HG03442 (cell line): ENCODE results near the gene ANXA11.

Experiments
- ATAC-seq: cut with Tn5 transposase; IDR thresholded peaks from one replicate; pipeline ENCODE4 v1.9.1; 2021; ENCODE audit warnings: mild to moderate bottlenecking, moderate library complexity; ENCODE audit not compliant: unreplicated experiment

The ANXA11 gene

DNA sequence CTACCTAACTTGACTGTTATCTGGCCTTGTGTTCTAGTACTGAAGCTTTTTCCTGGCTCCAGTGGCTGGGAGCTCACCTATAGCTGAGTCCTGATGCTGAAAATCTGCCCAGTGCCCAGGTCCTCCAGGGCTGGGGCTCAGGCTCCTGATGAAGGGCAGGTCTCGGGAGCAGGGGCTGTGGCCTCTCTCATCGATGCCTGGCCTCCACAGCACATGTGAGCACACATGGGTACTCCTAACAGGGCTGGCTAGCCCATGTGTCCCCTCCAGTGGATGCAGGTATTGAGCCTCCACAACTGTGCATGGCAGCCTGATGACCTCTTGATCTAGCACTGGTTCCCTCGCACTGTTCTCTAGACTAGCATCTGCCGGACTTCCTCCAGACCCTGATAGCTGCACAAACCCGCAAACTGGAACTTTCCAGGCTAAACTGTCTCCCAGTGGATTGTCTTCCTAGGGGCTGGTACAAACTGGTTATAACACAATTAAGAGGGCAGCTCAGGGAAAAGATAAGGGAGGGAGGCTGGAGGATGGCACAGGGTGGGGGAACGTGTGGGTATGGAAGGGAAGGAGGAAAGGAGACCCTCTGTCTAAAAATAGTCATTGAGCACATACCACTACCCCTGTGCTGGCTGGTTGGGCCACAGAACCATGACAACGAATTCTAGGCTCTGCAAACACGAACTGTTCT lies 37.7 kb downstream of the ANXA11 start:
- no peak for ATAC-seq

DNA sequence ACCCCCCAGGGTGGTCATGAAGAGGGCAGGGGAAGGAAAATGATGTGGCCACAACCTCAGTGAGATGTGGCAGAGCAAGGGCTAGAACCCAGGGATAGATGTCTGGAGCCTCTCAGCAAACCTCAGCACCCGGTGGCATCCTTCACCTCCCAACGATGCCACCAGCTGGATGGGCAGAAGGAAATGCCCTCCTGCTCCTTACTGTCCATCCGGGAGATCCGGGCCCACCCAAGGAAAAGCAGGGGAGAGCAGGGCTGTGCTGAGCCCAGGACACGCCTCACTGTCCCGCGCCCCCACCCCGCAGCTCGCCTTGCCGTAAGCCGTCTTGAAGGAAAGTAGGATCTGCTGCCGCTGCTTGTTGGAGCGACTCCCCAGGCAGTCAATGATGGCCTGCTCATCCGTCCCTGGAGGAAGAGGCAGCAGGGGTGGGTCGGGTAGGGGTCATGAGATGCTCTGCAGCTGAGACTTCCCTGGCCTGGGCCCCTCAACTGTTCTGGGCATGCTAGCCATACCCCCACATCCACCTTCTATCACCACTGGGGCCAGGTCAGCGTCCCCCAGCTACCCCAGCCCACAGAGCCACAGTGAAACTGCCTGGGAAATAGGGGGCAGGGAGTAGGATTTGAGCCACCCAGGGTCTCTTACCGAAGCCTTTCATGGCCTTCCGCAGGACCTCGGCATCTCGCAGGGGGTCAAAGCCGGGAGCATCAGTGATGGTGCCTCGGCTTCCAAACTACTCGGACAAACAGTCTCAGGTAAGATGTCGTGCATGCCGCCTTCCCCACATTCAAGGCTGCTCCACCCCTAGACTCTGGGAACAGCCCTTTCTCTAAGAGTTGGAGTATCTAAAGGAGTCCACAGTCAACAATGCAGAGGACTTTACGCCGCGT lies 38.5 kb downstream of the ANXA11 start:
- ATAC-seq: no peak

DNA sequence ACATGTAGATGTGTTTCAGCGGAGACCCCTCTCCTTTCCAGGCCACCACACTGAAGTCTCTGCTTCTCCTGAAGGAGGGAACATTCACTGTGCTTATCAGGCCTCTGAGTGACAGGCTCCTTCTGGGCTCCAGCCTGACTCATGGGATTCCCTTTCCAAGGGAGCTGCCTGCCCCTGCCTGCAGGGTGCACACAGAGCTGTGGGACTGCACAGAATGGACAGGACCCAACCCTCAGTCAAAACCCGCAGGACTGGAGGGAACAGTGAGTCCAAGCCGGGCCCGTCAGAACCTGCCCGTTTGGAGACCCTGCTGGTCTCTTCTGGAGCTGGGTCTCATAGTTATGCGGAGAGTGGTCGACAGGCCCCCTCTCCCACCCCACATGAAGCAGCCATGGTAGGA lies 40.2 kb downstream of the ANXA11 start:
- no peak for ATAC-seq

DNA sequence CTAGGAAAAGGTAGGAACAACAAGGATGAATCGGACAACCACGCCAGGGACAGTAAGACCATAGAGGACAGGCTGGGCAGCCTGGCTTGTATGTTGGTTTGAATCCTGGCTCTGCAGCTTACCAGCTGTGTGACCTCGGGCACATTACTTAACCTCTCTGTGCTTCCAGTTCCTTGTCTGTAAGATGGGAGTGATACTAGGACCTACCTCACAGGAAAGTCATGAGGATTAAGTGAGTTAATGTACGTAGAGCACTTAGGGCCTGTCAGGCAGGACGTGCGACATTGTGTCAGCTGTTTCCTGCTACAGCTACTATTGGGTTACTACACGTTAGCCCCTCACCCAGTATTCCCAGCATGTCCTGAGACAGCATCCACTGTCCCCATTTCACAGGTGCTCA lies 40.7 kb downstream of the ANXA11 start:
- ATAC-seq: no peak

DNA sequence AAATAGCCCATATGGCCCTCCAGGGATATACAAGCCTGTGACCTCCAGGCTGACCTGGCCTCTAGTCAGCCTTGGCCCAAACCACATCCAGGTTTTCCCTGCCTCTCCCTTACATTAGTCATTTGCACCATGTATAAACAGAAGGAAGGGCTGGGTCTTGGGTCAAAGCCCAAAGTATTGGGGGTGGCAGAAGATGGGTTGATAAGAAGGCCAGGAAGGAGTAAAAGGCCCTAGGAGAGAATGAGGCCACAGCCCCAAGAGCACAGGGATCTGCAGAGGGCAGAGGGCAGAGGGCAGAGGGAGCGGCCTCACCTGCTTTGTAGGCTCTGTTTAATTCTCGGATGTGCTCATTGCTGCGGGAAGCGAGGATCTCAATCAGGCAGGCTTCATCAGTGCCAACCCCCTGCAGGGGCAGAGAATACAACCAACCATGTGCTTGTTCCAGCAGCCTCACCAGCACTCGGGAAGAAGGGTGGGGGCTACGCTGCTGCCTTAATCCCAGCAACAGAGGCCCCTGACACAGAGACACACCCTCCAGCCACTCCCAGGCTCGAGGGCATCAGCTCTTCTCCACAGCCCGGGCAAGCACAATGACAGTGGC lies 41.5 kb downstream of the ANXA11 start:
- ATAC-seq: no peak

DNA sequence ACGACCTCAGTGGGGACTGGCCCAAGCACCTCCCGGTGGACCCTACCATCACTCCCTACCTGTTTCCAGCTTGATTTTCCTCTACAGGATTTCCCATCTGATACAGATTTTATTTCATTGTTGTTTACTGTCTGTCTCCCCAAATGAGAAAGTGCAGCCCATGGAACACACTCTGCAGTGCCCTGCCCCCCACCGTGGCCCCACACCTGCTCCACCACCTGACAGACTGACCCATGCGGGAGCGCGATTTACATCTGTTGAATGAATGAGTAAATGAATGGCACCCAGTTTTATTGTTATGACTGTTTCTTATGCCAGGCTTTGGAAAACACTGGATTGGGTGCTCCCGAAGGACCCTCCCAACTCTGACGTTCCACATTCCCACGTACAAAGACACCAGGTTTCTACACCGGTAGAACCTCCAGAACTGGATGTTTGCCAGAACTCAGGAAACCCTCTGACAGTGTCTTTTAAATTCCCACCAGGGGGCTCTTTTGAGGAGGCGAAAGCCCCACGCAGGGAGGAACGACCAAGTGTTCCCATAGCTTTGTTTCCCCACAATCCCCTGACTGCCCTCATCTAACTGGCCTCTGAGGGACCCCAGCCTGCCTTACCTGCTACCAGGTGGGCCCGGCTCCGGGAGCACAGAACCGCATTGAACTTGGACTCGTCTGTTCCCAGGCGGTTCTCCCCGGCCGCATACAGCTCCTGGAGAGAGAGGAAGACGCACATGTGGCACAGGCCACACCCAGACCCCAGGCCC lies 43.8 kb downstream of the ANXA11 start:
- ATAC-seq: no peak

DNA sequence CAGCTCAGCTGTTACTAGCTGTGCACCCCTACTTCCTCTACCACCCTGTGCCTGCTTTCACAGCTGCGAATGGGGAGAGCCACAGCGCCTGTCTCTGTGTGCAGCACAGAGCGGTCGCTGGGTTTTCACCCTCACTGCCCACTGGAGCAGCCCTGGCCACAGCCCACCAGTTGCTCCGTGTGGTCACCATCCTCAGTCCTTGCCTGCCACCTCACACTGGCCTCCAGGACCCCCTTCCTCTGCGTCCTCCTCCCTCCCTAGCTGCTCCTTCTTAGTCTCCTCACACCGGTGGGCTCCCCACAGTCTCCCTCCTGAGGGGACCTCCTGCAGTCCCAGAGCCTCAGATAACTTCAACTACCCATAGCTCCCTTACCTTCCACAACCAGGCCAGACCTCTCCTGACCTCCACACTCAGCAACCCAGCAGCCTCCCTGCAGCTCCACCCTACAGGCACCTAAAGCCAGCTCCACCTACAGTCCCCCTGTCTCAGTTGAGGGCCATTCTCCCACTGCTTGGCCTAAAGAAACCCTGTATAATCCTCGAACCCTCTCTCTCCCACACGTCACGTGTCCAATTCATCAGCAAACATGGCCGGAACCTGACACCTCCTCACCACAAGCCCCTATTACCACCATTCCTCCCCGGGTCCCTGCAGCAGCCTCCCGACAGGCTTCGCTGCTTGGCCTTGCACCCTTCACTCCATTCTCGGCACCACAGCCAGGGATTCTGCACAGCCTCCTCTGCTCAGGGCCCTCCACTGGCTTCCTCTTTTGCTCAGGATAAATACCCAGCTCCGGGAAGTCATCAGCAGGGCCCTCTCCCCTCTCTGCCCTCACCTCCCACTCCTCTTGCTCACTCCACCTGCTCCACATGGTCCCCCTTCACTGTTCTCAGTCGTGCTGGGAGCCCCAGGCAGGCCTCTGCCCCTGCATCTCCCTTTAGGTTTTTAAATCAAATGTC lies 44.7 kb downstream of the ANXA11 start:
- ATAC-seq: no peak

DNA sequence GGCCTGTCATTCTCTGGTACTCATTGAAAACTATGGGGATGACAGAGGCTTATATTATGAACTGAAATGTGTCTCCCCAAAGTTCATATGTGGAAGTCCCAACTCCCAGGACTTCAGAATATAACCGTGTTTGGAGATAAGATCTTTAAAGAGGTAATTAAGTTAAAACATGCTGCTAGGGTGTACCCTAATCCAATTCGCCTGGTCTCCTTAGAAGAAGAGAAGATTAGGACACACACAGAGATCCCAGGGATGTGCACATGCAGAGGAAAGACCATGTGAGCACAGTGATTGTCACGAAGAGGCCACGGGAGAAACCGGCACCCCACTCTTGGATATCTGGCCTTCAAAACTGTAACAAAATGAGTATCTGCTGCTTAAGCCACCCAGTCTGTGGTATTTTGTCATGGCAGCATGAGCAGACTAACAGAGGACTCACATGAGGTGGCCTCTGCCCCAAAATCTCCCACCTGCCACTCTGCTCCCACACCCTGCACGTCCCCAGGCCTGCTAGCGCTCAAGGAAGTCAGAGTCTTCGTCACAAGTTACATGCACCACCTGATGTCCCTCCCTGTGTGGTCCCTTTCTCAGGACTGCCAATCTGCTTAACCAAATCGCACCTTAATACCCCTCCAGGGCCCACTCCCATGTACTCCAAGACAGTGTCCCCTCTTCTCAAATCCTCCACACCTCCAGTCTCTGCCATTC lies 46.0 kb downstream of the ANXA11 start:
- no peak for ATAC-seq

DNA sequence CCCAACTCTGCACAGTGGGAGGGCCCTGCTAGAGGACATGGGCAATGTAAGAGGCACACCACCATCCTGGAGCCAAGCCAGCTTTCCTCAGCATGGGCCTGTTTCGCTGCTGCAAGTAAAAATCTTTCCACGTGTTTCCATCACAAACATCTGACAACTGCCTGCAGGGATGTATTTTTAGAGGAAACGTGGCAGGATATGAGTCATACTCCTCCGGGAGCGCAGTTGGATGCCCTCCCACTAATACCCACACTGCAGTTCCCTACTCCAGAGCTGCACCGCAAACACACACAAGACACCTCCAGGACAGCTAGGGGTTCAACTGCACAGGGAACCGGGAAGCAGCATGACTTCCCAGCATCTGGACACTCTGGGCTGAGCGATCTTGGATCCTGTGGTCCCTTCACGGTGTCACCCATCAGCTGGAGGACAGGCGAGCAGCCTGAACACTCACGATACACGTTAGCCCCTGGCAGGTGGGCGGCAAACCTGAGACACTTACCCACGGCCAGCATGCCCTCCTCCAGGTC lies 46.7 kb downstream of the ANXA11 start:
- ATAC-seq: no peak

DNA sequence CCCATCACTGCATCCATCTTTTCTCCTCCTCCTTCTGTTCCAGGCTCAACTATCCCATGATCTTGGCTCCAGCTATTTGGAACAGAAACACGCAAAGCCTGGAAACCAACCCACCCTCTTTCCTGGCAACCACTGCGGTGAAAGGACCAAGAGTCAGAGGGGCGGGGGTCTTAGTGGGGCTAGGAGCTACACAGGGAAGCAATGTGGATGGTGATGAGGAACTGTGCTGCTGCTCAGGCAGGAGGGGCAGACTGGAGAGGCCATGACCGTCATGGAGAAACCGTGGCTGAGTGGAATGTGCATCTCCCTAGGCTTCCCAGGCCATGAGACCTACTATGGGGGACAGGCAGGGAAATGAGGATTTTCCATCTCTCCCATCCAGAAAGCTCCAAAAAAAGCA lies 47.2 kb downstream of the ANXA11 start:
- ATAC-seq: no peak

DNA sequence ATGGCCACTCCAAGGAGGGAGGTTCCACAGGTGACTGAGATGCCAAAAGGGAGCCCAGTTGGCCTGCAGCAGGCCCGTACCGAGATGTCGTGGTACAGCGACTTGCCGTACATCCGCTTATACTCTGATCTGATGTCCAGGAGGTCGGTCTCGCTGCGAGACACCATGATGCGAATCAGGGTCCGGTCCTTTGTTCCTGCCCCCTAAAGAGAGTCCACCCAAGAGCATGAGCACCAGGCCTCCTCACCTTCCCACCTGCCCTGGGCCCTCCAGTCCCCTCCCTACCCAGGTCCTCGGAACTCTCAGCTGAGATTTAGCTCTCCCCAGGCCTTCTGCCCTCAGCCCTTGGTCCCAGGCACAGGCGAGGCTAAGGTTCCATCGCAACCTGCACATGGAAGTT lies 47.8 kb downstream of the ANXA11 start:
- no peak for ATAC-seq

DNA sequence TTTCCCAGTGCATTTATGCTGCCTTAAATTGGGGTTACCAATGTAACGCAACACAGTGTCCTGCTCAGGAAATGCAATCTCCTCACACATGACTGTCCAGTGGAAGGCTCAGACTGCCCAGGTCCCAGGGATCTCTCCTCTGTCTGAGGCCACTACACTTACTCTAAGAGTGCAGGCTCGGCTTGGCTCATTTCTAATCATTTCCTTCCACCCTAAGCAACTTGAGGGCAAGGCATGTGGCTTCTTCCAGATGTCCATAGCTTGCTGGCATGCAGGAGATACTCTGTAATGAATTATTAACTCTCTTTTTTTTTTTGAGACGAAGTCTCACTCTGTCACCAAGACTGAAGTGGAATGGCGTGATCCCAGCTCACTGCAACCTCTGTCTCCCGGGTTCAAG lies 49.1 kb downstream of the ANXA11 start:
- no peak for ATAC-seq

DNA sequence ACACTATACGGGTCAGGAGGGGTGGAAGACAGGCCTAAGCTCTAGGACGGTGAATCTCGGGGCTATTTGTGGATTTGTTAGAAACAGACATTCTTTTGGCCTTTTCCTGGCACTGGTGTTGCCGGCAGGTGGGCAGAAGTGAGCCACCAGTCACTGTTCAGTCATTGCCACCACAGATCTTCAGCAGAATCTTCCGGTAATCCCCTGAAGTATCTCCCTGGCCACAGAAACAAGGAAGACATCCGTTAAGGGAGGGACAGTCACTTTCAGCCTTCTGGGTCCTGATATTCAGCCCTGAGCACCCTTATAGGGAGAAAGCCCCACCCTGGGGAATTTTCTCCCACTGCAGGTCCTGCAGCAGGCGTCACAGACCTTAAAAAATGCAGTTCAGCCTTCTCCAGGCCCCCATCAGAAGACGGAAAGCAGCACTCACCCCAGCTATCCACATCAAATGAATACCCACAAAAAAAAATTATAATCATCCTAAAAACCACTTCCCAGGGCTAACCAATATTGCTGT lies 49.6 kb downstream of the ANXA11 start:
- no peak for ATAC-seq

DNA sequence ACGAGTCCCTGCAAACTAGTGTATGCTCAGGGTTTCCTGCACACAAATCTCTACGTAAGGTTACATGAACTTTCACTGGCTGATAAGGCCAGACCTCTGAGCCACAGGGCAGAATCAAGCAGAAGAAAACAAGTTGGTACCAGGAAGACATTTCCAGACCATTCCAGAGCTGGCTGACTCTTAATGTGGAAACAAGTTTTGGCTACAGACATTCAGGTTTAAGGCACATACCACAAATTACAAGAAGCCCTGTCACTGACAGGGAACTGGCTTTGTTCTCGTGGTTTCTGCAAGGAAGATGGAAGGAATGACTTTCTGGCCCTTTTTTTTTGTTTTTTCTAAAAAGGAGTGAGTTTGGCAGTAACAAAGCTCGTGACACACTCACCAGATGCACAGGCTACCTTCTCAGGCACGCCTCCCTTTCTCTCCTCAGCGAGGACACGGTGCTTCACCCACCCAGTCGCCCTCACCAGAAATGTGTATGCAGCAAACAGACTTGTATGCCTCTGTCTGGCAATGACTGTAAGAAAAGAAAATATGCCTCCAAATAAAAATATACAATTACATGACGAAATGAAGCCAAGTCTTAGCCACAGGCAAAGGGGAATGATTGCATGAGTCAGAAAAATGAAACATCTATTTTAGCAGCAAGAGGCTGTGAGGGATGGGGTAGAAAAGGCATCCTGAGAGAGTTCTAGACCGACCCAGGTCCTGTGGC lies 50.2 kb downstream of the ANXA11 start:
- ATAC-seq: no peak

DNA sequence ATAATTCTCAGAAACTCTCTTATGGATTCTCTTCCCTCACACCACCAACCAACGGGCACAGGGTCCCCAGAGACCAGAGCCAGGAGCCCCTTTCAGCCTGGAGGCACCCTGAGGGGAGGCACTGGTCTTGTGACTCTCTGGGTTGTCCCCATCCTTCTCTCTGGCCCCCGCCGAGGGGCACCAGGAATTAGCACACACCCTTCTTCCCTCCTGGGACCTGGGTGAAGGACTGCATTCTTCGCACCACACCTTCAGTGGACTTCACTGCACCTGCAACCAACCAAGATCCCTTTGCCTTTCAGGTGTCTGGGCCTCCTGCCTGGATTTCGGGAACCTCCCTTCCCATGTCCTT lies 50.7 kb downstream of the ANXA11 start:
- no peak for ATAC-seq

DNA sequence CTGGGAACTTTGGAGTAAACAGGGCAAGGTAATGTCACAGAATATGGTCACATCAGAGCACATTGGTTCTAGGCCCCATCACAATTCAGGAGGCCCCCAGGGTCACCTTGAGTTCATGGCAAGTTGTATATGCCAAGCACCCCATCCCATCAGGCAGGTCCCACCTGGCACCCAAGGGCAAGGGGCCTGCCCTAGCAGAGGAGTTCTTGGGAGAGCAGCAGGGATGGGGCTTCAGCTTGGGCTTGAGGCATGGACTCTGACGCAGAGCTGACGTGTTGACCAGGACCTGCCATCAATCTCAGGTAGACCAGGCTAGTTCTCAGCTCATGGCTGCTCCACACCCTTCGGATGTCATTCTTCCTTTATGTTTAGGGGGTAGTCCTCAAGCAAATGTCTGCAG lies 51.9 kb downstream of the ANXA11 start:
- ATAC-seq: no peak

DNA sequence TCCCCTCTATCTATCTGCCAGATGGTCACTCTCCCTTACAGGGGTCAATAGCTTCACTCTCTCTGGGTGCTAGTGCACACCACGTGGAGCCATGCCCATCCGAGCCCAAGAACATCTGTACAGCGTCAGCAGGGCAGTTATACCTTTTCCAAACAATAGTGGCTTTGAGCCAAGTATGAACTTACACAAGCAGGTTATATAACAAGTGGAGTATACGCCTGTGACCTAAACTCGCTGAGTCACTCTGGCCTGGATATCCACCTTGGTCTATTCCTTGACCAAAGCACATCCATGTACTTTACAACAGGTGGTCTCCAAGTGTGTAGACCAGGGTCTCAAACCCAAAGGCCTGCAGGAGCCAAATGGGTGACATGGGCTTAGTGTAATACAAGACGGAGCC lies 52.5 kb downstream of the ANXA11 start:
- no peak for ATAC-seq

DNA sequence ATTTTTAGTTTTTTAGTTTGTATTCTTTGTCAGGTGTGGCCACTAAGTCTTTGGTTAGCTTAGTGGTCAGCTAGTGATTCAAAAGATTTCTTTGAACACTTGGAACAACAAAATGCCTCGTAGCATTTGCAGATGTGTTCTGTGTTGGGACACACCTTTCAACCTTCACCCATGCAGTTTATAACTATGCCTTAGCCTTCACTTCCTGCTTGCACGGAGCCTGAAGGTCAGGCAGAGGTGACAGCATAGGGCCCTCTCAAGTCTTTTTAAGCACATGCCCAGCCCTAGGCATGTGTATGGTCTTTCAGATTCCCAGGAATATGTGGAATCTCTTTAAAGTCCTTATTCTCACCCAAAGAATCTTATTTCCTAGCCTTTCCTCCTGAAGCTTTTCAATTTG lies 55.2 kb downstream of the ANXA11 start:
- ATAC-seq: no peak

DNA sequence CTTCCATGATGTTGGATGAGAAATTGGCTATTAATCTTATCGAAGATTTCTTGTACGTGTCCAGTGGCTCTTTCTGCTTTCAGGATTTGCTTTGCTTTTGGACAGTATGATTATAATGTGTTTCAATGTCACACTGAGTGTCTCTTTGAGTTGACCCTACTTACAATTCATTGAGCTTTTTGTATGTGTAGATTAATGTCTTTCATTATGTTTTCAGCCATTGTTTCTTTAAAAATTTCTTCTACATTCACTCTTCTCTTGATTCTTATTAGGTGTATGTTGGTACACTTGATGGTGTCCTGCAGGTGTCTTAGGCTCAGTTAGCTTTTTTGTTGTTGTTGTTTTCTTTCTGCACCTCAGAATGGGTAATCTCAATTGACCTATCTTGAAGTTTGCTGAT lies 56.2 kb downstream of the ANXA11 start:
- ATAC-seq: no peak
